ENCODE data around the gene PGA5.
"Not testable (repeated sequence)": the region's sequence is repeated elsewhere in the genome, so short reads cannot be mapped to it uniquely, and the experiment has no call there.

The PGA5 gene

GRCh38 chr11:61240875-61241274, at the start of gene PGA5:
Gene PGA5, plus strand, starts transcription at chr11:61241175. Its CDS starts 52 bp downstream, at chr11:61241227.
- not testable (repeated sequence) for DNase-seq

DNA sequence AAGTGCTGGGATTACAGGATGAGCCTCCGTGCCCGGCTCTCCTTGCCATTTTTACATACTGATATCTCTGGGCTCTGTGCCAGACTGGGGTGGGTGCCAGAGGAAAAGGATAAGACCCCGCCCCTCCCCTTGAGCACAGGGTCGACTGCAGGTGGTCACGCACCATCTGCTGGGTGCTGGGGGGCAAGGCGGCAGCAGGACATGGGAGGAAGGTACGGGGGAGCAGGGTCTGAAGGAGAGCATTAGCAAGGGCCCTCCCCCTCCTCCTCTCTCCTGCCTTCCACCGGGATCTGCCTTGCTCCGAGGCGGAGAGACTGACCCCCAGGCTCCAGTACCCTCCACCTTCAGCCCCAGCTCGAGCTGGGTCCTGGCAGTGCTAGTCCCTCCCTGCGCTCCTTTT, 47.4 kb upstream of the PGA5 start:
- DNase-seq = no peak

- DNase-seq = no peak
Observed at GRCh38 chr11:61194169-61194671, 46.8 kb upstream of the PGA5 start.

GRCh38 chr11:61194981-61195695, 45.8 kb upstream of the PGA5 start:
- no peak for DNase-seq

DNA sequence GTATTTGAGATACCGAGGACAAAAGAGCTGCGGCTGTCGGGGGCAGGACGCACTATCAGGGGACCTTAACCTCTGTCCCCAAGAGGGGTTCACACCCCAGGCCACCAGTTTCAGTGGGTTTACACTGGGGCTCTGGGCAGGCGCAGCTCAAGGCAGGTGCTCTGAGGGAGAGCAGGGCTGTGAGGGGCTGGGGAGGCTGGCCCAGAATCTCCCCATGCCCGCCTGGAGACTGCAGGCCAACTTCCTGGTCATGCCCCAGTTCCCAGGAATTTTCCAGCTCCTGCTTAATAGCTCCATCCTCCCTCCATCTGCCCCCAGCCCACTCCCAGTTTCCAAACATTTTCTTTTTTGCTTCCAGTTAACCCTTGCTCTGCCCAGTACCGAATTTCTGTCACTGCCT, 45.3 kb upstream of the PGA5 start:
- DNase-seq = no peak

DNA sequence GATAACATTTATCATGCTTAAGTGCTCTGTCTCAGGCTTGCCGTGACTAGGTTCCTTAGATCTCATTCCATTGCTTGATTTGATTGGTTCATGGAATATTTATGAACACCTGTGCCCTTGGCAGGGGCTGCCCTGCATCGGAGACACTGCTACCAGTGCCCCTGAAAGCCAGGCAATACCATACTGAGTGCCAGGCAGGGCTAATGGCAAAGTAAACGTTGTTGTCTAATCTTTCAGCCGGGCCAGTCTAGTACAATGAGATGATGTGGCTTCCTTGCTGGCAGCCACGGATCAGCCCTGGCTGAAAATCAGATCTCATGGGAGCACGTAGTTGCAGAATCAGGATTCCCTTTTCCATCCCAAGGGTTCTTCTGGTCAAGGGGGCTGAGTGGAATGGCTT, 42.6 kb upstream of the PGA5 start:
- DNase-seq = no peak

GRCh38 chr11:61198948-61199523, 41.9 kb upstream of the PGA5 start:
- DNase-seq = no peak

- no peak for DNase-seq
Observed at GRCh38 chr11:61201476-61201875, 39.5 kb upstream of the PGA5 start.

GRCh38 chr11:61202950-61203746, 37.8 kb upstream of the PGA5 start, which contains the start of gene PGA3:
Gene PGA3, plus strand, starts transcription at chr11:61203515. Its CDS starts 50 bp downstream, at chr11:61203565.
- not testable (repeated sequence) for DNase-seq

DNA sequence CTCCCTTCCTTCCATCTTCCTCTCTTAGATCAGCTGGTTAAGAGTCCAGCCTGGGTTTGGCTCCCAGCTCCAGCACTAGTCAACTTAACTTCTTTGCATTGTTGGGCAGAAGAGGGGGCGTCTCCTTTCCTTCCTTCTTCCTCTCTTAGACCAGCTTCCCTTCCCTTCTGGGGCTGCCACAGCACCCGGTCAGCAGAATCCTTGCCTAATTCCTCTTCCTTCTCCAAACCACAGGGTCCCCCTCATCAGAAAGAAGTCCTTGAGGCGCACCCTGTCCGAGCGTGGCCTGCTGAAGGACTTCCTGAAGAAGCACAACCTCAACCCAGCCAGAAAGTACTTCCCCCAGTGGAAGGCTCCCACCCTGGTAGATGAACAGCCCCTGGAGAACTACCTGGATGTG, 37.1 kb upstream of the PGA5 start:
- not testable (repeated sequence) for DNase-seq

DNA sequence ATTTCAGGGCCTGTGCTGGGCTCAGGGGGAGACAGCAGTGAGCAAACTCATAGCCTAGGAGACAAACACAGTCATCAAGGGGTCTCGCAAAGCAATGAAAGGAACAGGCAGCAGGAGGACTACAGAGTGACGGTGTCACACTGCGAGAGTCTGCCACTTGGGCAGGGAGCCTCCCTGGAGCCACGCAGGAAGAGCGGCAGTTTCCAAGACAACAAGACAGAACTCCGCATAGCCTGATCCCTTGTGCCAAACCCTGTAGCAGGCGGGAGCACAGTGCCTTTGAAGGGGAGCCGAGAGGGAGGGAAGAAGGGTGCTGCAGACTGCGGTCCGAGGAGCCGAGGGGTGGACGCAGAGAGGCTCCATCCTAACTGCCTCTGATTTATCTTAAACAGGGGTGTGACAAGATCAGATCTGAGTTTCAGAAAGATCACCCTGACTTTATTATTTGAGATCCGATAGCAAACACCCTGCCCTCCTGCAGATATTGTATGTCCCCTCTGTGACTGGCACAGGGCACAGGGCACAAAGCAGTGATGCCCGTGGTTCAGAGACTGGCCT, 36.4 kb upstream of the PGA5 start:
- not testable (repeated sequence) for DNase-seq

DNA sequence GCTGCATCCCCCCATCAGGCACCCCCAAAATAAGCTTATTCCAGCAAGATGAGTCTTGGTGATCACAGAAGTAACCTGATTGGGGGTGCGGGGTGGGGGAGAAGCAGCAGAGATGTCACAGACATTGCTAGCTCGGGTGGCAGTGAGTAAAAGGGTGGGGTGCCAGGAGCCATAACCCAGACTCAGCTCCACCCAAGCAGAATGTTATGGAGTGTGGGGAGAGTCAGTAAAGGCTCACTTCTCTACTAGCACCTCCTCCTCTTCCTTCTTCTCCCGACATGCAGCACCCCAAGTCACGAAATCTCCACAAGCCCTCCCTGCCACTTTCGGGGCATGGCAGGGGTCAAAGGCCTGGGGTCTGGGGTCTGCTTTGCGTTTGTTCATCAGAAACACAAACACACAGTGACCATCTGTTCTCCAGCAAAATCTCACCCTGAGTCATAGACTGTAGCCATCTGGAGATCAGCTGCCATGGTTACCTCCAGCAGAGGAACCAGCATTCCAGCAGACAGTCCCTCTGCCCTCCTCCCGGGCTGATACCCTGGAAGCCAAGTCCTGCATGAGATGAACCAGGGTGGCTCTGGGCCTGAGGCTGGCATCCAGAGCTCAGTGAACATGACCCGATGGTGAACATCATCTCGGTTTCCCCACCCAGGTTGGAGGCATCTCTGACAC, 33.2 kb upstream of the PGA5 start:
- DNase-seq = not testable (repeated sequence)

DNA sequence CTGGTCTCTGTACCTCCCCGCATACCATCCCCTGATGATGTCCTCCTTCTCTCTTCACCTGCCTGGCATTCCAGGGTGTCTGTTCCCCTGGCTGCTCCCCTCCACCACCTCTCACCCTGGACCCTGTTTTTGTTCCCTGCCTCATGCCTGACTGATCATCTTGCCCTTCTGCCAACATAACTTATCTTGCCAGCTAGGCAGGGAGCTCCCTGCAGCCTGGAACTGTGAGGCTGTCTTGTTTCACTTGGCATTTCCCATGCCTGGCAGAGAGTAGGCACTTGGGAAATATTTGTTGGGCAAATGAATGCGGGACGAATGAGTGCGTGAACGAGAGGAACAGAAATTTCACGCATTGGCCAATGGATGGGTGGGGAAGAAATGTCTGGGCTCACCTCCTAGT, 30.3 kb upstream of the PGA5 start:
- not testable (repeated sequence) for DNase-seq

DNA sequence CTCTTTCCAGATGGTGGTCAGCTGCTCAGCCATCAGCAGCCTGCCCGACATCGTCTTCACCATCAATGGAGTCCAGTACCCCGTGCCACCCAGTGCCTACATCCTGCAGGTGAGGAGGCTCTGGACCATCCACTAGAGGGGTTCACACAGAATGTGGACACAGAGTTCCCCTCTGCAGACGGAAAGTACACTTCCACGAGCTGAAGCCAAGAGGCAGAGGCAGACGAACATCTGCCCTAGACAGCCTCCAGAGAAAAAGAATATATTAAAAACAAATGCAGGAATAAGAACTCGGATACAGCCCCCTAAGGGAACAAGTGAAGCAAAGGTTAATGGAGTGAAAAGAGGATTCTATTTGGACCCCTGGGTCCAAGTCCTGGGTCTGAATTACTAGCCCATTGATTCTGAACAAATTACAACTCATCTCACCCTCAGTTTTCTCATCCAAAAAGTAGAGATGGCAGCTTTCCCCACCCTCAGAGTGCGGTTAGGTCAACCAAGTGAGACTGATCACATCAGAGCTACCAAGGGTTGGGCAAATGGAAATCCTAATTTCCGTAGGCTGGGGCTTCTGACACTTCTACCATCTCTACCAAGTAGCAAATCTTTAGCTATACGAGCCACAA, 29.5 kb upstream of the PGA5 start:
- not testable (repeated sequence) for DNase-seq

DNA sequence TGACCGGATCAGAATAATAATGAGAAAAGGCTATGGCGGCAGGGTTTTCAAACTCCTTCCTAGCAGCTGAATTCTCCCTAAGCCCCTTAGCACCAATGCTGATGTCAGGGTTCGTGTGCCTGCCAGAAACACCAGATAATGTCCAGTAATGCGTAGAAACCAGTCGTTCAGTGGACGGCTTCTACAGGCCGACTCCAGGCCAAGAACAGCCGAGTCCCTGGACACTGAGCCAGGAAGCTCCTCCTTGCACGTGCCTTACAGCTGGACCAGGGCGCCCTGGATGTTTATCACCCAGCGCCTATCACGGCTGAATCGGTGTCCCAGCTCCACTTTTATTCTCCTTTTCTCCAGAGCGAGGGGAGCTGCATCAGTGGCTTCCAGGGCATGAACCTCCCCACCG, 28.8 kb upstream of the PGA5 start:
- DNase-seq = not testable (repeated sequence)

GRCh38 chr11:61213711-61214324, 27.2 kb upstream of the PGA5 start:
- not testable (repeated sequence) for DNase-seq

- not testable (repeated sequence) for DNase-seq
Observed at GRCh38 chr11:61218306-61218705, 22.7 kb upstream of the PGA5 start.

GRCh38 chr11:61219016-61219415, 22.0 kb upstream of the PGA5 start:
- not testable (repeated sequence) for DNase-seq

- DNase-seq = not testable (repeated sequence)
Observed at GRCh38 chr11:61222047-61222446, 18.9 kb upstream of the PGA5 start, which contains the start of gene PGA4. Gene PGA4, plus strand, starts transcription at chr11:61222347. Its CDS starts 54 bp downstream, at chr11:61222401.

GRCh38 chr11:61222692-61223091, 18.3 kb upstream of the PGA5 start:
- DNase-seq = not testable (repeated sequence)

DNA sequence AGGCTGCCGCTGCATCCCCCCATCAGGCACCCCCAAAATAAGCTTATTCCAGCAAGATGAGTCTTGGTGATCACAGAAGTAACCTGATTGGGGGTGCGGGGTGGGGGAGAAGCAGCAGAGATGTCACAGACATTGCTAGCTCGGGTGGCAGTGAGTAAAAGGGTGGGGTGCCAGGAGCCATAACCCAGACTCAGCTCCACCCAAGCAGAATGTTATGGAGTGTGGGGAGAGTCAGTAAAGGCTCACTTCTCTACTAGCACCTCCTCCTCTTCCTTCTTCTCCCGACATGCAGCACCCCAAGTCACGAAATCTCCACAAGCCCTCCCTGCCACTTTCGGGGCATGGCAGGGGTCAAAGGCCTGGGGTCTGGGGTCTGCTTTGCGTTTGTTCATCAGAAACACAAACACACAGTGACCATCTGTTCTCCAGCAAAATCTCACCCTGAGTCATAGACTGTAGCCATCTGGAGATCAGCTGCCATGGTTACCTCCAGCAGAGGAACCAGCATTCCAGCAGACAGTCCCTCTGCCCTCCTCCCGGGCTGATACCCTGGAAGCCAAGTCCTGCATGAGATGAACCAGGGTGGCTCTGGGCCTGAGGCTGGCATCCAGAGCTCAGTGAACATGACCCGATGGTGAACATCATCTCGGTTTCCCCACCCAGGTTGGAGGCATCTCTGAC, 14.4 kb upstream of the PGA5 start:
- DNase-seq = not testable (repeated sequence)

Measured in islet precursor cell (in vitro differentiated cells).